Ramos (cell line): ENCODE measurements around the gene GHR.
"Not testable (repeated sequence)": the region's sequence is repeated elsewhere in the genome, so short reads cannot be mapped to it uniquely, and the experiment has no call there.

Experiments
- in situ Hi-C: fragments of 300-500 bp; cut with MboI; formaldehyde crosslinking; loops from one replicate; pipeline ENCODE4 v1.14.3; 2022; ENCODE audit warnings: low sequenced_read_pairs; ENCODE audit not compliant: unreplicated experiment

The GHR gene

GRCh38 chr5:42668254-42668653, 245.0 kb downstream of the GHR start:
- in situ Hi-C loops, result no loop called here

GRCh38 chr5:42672925-42673324, 249.7 kb downstream of the GHR start:
- in situ Hi-C loops, result no loop called here

- in situ Hi-C loops, result no loop called here
Observed at GRCh38 chr5:42675602-42676001, 252.4 kb downstream of the GHR start.

GRCh38 chr5:42676362-42676761, 253.1 kb downstream of the GHR start:
- in situ Hi-C loops, result no loop called here

- in situ Hi-C loops, result no loop called here
Observed at GRCh38 chr5:42677156-42677842, 254.1 kb downstream of the GHR start.

- in situ Hi-C loops, result no loop called here
Observed at GRCh38 chr5:42680046-42680445, 256.8 kb downstream of the GHR start.

GRCh38 chr5:42685078-42685477, 261.8 kb downstream of the GHR start:
- in situ Hi-C loops, result not testable (repeated sequence)

- in situ Hi-C loops, result no loop called here
Observed at GRCh38 chr5:42689391-42689790, 266.2 kb downstream of the GHR start.

- in situ Hi-C loops, result no loop called here
Observed at GRCh38 chr5:42691413-42691937, 268.2 kb downstream of the GHR start.

- in situ Hi-C loops, result no loop called here
Observed at GRCh38 chr5:42701351-42702059, 278.3 kb downstream of the GHR start.

GRCh38 chr5:42703238-42703637, 280.0 kb downstream of the GHR start:
- in situ Hi-C loops, result no loop called here

- in situ Hi-C loops, result no loop called here
Observed at GRCh38 chr5:42715785-42716184, 292.5 kb downstream of the GHR start.

GRCh38 chr5:42718591-42718990, 295.4 kb downstream of the GHR start:
- in situ Hi-C loops, result no loop called here

- in situ Hi-C loops, result no loop called here
Observed at GRCh38 chr5:42719034-42719433, 295.8 kb downstream of the GHR start.

GRCh38 chr5:42720251-42720650, 297.0 kb downstream of the GHR start:
- in situ Hi-C loops, result no loop called here

GRCh38 chr5:42721484-42721883, 298.2 kb downstream of the GHR start:
- in situ Hi-C loops, result no loop called here

- in situ Hi-C loops, result not testable (repeated sequence)
Observed at GRCh38 chr5:42734531-42735058, 311.4 kb downstream of the GHR start.

GRCh38 chr5:42740920-42741319, 317.7 kb downstream of the GHR start:
- in situ Hi-C loops, result no loop called here

GRCh38 chr5:42745426-42745825, 322.2 kb downstream of the GHR start:
- in situ Hi-C loops, result no loop called here

GRCh38 chr5:42745856-42746255, 322.6 kb downstream of the GHR start:
- in situ Hi-C loops, result no loop called here

- in situ Hi-C loops, result no loop called here
Observed at GRCh38 chr5:42749020-42749419, 325.8 kb downstream of the GHR start.
